Ascending aorta (tissue), 2 donors: ENCODE results near the gene SMARCC2. TPM values are rescaled to one million over a fixed set of nuclear protein-coding genes. Genes with fewer than 3 reads are reported as not detected.

Experiments
- DNase-seq, 2 donors: peaks; one replicate each; pipeline ENCODE4 v3.0.0-alpha.2; 2019; ENCODE audit warnings: low spot score in 2 of 2
- H3K27ac ChIP-seq, 2 donors: fragments of 200-600 bp; sonication (generic); one replicate each; pipeline ENCODE4 v1.5.1; 2016 to 2017; ENCODE audit warnings: mild to moderate bottlenecking in 1 of 2
- H3K27me3 ChIP-seq: fragments of 200-600 bp; sonication (generic); one replicate; pipeline ENCODE4 v1.5.1; 2017
- H3K36me3 ChIP-seq, 2 donors: fragments of 200-600 bp; sonication (generic); one replicate each; pipeline ENCODE4 v1.5.1; 2016
- H3K4me1 ChIP-seq, 2 donors: fragments of 200-600 bp; sonication (generic); one replicate each; pipeline ENCODE4 v1.5.1; 2016 to 2017; ENCODE audit warnings: mild to moderate bottlenecking in 1 of 2
- H3K4me3 ChIP-seq, 2 donors: fragments of 200-600 bp; sonication (generic); one replicate each; pipeline ENCODE4 v1.5.1; 2016 to 2017; ENCODE audit warnings: mild to moderate bottlenecking in 1 of 2
- H3K9me3 ChIP-seq, 2 donors: fragments of 200-600 bp; sonication (generic); one replicate each; pipeline ENCODE4 v1.5.1; 2016
- CTCF ChIP-seq, 3 experiments: fragments of 200-600 bp in 2 of 3; fragments of 450-650 bp in 1 of 3; sonication (generic) in 2 of 3; IDR thresholded peaks; one replicate each; pipeline ENCODE4 v1.5.1; 2016 to 2019; ENCODE audit warnings: antibody characterized with exemption in 3 of 3, mild to moderate bottlenecking in 1 of 3, moderate library complexity in 1 of 3
- intact Hi-C: fragments of 100-400 bp; cut with DNase I; formaldehyde crosslinking; loops from one replicate; pipeline ENCODE4 v1.15.1; 2023
- total RNA-seq: library from RNA; depleted of rRNA; stranded (reverse); fragments of >200 nt; gene quantifications from one replicate; pipeline ENCODE4 v1.1.0, GENCODE V29; 2016

SMARCC2 gene
- total RNA-seq, 1 donor from 2014 or later: 53.9 TPM

GRCh38 chr12:56128670-56129205 is 60.5 kb downstream of the SMARCC2 start:
- no peak for DNase-seq
- Histone ChIP-seq H3K4me1 (peaks cover 9 to 21% of the 10 kb centered on the region in 2 donors), H3K36me3 (peaks cover 32 to 34% of the 10 kb centered on the region in 2 donors), H3K27me3 (no peaks in the 10 kb centered on the region), H3K9me3 (no peaks in the 10 kb centered on the region), H3K27ac (peak overlapping the region; percentile 87 to 88), H3K4me3 (peak overlapping the region; percentile 73 to 80)
- TF ChIP-seq CTCF (IDR thresholded peaks at IDR 0.05): no peak
- intact Hi-C loops: loop anchor here (1.0 to 5.0 kb wide), 2 partner anchors 30 to 959 kb away; partner anchors contain the start of genes MYL6 and NAB2

- Histone ChIP-seq H3K9me3 (no peaks in the 10 kb centered on the region), H3K27ac (peak within 1 kb of the TSS; percentile 87 to 88), H3K4me3 (peak within 1 kb of the TSS; percentile 73 to 80), H3K27me3 (no peaks in the 10 kb centered on the region), H3K36me3 (peaks cover 25 to 28% of the 10 kb centered on the region in 2 donors), H3K4me1 (peaks cover 9 to 21% of the 10 kb centered on the region in 2 donors)
- peak; percentile 99 to 100 for DNase-seq
- intact Hi-C loops: loop anchor here (1.0 to 5.0 kb wide), 3 partner anchors 10 to 959 kb away; partner anchors contain the start of genes MYL6, NAB2 and ZC3H10
- TF ChIP-seq CTCF (IDR thresholded peaks at IDR 0.05): no peak
Measured at GRCh38 chr12:56127888-56128669, 61.2 kb downstream of the SMARCC2 start, which contains the start of gene ESYT1. Gene ESYT1, plus strand, starts transcription at chr12:56128267. Its CDS starts 53 bp downstream, at chr12:56128320.

- Histone ChIP-seq H3K4me1 (peaks cover 9 to 21% of the 10 kb centered on the region in 2 donors), H3K27me3 (no peaks in the 10 kb centered on the region), H3K27ac (peak overlapping the region; percentile 74 to 78), H3K4me3 (peak overlapping the region; percentile 49 to 61), H3K36me3 (peaks cover 19 to 28% of the 10 kb centered on the region in 2 donors), H3K9me3 (no peaks in the 10 kb centered on the region)
- TF ChIP-seq CTCF (IDR thresholded peaks at IDR 0.05): no peak
- no peak for DNase-seq
- intact Hi-C loops: loop anchor here (1.0 to 5.0 kb wide), 2 partner anchors 9 to 960 kb away; partner anchors contain the start of genes NAB2 and ZC3H10
Measured at GRCh38 chr12:56127485-56127887, 61.8 kb downstream of the SMARCC2 start.

GRCh38 chr12:56126732-56127239 is 62.5 kb downstream of the SMARCC2 start:
- Histone ChIP-seq H3K36me3 (peaks cover 12 to 28% of the 10 kb centered on the region in 2 donors), H3K4me1 (peaks cover 9 to 21% of the 10 kb centered on the region in 2 donors), H3K4me3 (peak overlapping the region; percentile 49 to 61), H3K27ac (peak overlapping the region; percentile 74 to 78), H3K27me3 (no peaks in the 10 kb centered on the region), H3K9me3 (no peaks in the 10 kb centered on the region)
- TF ChIP-seq CTCF (IDR thresholded peaks at IDR 0.05): no peak
- intact Hi-C loops: loop anchor here (1.0 to 5.0 kb wide), 3 partner anchors 8 to 961 kb away; partner anchors contain the start of genes NAB2, SMARCC2 and ZC3H10
- no peak for DNase-seq

- Histone ChIP-seq H3K4me3 (no peak overlapping the region), H3K36me3 (peaks cover 13 to 32% of the 10 kb centered on the region in 2 donors), H3K27ac (no peak overlapping the region), H3K9me3 (no peaks in the 10 kb centered on the region), H3K27me3 (no peaks in the 10 kb centered on the region), H3K4me1 (peaks cover 15 to 20% of the 10 kb centered on the region in 2 donors)
- no peak for DNase-seq
- no peak for TF ChIP-seq CTCF (IDR thresholded peaks at IDR 0.05)
- intact Hi-C loops: no loop called here
Measured at GRCh38 chr12:56124133-56124532, 65.2 kb downstream of the SMARCC2 start.
